ENCODE results near the gene ZNF83. TPM values are rescaled to one million over a fixed set of nuclear protein-coding genes. Genes with fewer than 3 reads are reported as not detected.
"Not testable (repeated sequence)": the region's sequence is repeated elsewhere in the genome, so short reads cannot be mapped to it uniquely, and the experiment has no call there.

ZNF83 gene
- total RNA-seq, 2 experiments from 2014 or later = 58.7 to 60.2 TPM

DNA sequence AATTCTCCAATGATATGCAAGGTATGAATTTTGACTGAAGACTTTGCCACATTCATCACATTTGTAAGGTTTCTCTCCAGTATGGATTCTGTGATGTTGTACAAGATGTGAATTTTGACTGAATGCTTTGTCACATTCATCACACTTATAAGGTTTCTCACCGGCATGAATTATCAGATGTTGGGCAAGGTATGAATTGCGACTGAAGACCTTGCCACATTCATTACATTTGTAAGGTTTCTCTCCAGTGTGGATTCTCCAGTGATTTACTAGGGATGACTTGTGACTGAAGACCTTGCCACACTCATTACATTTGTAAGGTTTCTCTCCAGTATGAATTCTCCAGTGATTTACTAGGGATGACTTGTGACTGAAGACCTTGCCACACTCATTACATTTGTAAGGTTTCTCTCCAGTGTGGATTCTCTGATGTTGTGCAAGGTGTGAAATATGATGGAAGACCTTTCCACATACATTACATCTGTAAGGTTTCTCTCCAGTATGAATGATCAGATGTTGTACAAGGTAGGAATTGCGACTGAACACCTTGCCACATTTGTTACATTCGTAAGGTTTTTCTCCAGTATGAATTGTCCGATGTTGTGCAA lies 24.8 kb downstream of the ZNF83 start:
- no peak overlapping the region for H3K27ac Mint-ChIP-seq
- no peak overlapping the region for H3K4me3 Mint-ChIP-seq
- Histone ChIP-seq H3K27ac (ENCODE audit: low read depth in 1 of 2, low read length in 2 of 2) (no peak overlapping the region), H3K36me3 (ENCODE audit: insufficient read depth, low read length) (peaks cover 52% of the 10 kb centered on the region), H3K9me3 (ENCODE audit: control insufficient read depth in 1 of 2, insufficient read depth in 1 of 2, low read length in 2 of 2) (peaks cover 59 to 72% of the 10 kb centered on the region in 2 experiments), H3K27me3 (ENCODE audit: control insufficient read depth in 1 of 2, insufficient read depth in 2 of 2, low read length in 2 of 2) (no peaks in the 10 kb centered on the region), H3K4me1 (ENCODE audit: insufficient read depth, low read length) (no peaks in the 10 kb centered on the region), H3K4me3 (ENCODE audit: low read length) (no peak overlapping the region)
- TF ChIP-seq, protein P1, sequence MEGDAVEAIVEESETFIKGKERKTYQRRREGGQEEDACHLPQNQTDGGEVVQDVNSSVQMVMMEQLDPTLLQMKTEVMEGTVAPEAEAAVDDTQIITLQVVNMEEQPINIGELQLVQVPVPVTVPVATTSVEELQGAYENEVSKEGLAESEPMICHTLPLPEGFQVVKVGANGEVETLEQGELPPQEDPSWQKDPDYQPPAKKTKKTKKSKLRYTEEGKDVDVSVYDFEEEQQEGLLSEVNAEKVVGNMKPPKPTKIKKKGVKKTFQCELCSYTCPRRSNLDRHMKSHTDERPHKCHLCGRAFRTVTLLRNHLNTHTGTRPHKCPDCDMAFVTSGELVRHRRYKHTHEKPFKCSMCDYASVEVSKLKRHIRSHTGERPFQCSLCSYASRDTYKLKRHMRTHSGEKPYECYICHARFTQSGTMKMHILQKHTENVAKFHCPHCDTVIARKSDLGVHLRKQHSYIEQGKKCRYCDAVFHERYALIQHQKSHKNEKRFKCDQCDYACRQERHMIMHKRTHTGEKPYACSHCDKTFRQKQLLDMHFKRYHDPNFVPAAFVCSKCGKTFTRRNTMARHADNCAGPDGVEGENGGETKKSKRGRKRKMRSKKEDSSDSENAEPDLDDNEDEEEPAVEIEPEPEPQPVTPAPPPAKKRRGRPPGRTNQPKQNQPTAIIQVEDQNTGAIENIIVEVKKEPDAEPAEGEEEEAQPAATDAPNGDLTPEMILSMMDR (IDR thresholded peaks at IDR 0.05) = no peak
- H3K36me3 Mint-ChIP-seq (ENCODE audit: low read depth) = peaks cover 32% of the 10 kb centered on the region
- ChIA-PET CTCF (no interaction called here), POLR2A (no interaction called here)
- intact Hi-C loops (cut with DNase I, micrococcal nuclease) = no loop called here
- no peak for ATAC-seq (ENCODE audit: poor library complexity)
- DNase-seq = no peak
- peaks cover 27% of the 10 kb centered on the region for H3K9me3 Mint-ChIP-seq
- no peaks in the 10 kb centered on the region for H3K27me3 Mint-ChIP-seq
- H3K4me1 Mint-ChIP-seq (ENCODE audit: low read depth) = peaks cover 4% of the 10 kb centered on the region

DNA sequence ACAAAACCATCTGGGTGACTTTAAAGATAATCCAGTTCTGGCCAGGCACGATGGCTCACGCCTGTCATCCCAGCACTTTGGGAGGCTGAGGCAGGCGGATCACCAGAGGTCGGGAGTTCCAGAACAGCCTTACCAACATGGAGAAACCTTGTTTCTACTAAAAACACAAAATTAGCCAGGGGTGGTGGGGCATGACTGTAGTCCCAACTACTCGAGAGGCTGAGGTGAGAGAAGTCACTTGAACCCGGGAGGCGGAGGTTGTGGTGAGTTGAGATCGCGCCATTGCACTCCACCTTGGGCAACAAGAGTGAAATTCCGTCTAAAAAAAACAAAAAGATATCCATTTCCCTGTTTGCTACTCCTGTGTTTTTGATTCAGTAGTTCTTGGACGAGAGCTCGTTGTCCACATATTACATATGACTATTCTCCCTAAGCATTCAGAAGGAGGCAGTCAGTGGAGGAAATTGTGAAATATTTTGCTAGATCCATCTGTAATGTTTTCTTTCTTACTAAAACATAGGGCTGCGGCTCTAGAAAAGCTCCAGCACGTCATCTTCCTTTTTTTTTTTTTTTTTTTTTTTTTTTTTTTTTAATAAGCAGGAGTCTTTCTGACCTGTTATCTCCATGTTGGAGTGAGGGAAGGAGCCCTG lies 34.5 kb downstream of the ZNF83 start:
- TF ChIP-seq, protein P1 (IDR thresholded peaks at IDR 0.05) = no peak
- no peak overlapping the region for H3K27ac Mint-ChIP-seq
- Histone ChIP-seq H3K36me3 (ENCODE audit: insufficient read depth, low read length) (peaks cover 7% of the 10 kb centered on the region), H3K9me3 (ENCODE audit: control insufficient read depth in 1 of 2, insufficient read depth in 1 of 2, low read length in 2 of 2) (peaks cover 30 to 31% of the 10 kb centered on the region in 2 experiments), H3K4me1 (ENCODE audit: insufficient read depth, low read length) (peaks cover 26% of the 10 kb centered on the region), H3K4me3 (ENCODE audit: low read length) (no peak overlapping the region), H3K27me3 (ENCODE audit: control insufficient read depth in 1 of 2, insufficient read depth in 2 of 2, low read length in 2 of 2) (no peaks in the 10 kb centered on the region), H3K27ac (ENCODE audit: low read depth in 1 of 2, low read length in 2 of 2) (no peak overlapping the region)
- CTCF ChIA-PET = interaction anchor here (0.5 kb wide), 1 partner anchor 14 kb away, joined by 3 read pairs; no protein-coding TSS in a partner anchor
- POLR2A ChIA-PET = no interaction called here
- ATAC-seq (ENCODE audit: poor library complexity) = no peak
- H3K4me3 Mint-ChIP-seq = peak overlapping the region; percentile 67
- H3K4me1 Mint-ChIP-seq (ENCODE audit: low read depth) = peaks cover 48% of the 10 kb centered on the region
- intact Hi-C loops (cut with DNase I, micrococcal nuclease) = no loop called here
- no peaks in the 10 kb centered on the region for H3K27me3 Mint-ChIP-seq
- H3K9me3 Mint-ChIP-seq = peaks cover 10% of the 10 kb centered on the region
- no peak for DNase-seq
- peaks cover 63% of the 10 kb centered on the region for H3K36me3 Mint-ChIP-seq (ENCODE audit: low read depth)

DNA sequence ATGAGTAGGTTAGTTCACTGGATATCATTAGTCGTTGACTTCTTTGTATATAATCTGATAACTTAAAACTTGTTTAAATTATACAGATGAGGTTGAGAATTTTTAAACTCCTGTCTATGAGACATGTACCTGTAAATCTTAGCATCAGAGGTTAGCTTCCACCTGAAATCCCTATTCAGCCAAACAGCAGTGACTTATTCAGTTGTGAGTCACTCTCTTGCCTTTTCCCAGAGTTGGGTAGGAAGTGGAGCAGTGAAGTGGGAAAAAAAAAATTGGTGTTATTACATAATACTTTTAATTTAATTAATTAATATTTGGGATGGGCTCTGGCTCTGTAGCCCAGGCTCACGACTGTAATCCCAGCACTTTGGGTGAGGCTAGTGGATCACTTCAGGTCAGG lies 35.2 kb downstream of the ZNF83 start:
- POLR2A ChIA-PET = no interaction called here
- Histone ChIP-seq H3K4me3 (ENCODE audit: low read length) (no peak overlapping the region), H3K4me1 (ENCODE audit: insufficient read depth, low read length) (peaks cover 26% of the 10 kb centered on the region), H3K27me3 (ENCODE audit: control insufficient read depth in 1 of 2, insufficient read depth in 2 of 2, low read length in 2 of 2) (no peaks in the 10 kb centered on the region), H3K36me3 (ENCODE audit: insufficient read depth, low read length) (peaks cover 7% of the 10 kb centered on the region), H3K9me3 (ENCODE audit: control insufficient read depth in 1 of 2, insufficient read depth in 1 of 2, low read length in 2 of 2) (peaks cover 26 to 39% of the 10 kb centered on the region in 2 experiments), H3K27ac (ENCODE audit: low read depth in 1 of 2, low read length in 2 of 2) (no peak overlapping the region)
- Mint-ChIP-seq H3K36me3 (ENCODE audit: low read depth) (peaks cover 59% of the 10 kb centered on the region), H3K4me3 (peak overlapping the region; percentile 54), H3K9me3 (peaks cover 7% of the 10 kb centered on the region), H3K4me1 (ENCODE audit: low read depth) (peaks cover 48% of the 10 kb centered on the region), H3K27ac (peak overlapping the region; percentile 86), H3K27me3 (no peaks in the 10 kb centered on the region)
- ATAC-seq (ENCODE audit: poor library complexity) (no peak), DNase-seq (no peak)
- CTCF ChIA-PET = no interaction called here
- intact Hi-C loops (cut with DNase I, micrococcal nuclease) = no loop called here
- TF ChIP-seq, protein P1 (IDR thresholded peaks at IDR 0.05) = no peak

DNA sequence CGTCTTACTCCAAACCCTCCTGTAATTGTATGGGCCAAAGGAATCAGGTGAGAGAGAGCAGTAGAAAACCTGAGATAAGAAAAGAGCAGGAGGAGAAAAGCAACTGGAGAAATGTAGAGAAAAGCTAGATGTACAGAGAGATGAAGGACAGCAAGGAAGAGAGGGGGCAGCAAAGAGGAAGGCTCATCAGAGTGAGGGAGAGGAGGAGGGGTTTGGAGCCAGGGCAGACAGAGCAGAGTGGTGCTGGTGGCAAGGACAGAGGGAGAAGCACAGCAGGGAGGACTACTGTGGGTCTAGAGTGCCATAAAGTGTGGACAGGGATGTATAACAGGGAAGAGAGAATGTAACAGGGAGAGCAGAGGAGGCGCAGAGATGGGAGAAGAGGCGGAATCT lies 36.2 kb downstream of the ZNF83 start:
- ATAC-seq (ENCODE audit: poor library complexity); H3K27me3 Mint-ChIP-seq; H3K27ac ChIP-seq (ENCODE audit: low read depth in 1 of 2, low read length in 2 of 2); H3K36me3 ChIP-seq (ENCODE audit: insufficient read depth, low read length); H3K27me3 ChIP-seq (ENCODE audit: control insufficient read depth in 1 of 2, insufficient read depth in 2 of 2, low read length in 2 of 2); H3K9me3 Mint-ChIP-seq: not testable (repeated sequence)
- Mint-ChIP-seq H3K27ac (peak overlapping the region; percentile 86), H3K4me3 (peak overlapping the region; percentile 89), H3K4me1 (ENCODE audit: low read depth) (peaks cover 48% of the 10 kb centered on the region), H3K36me3 (ENCODE audit: low read depth) (peaks cover 58% of the 10 kb centered on the region)
- intact Hi-C loops (cut with DNase I, micrococcal nuclease) = loop anchor here (1.0 to 2.0 kb wide), 7 partner anchors 31 to 133 kb away; partner anchors contain the start of genes ZNF701 (in 2 of the 2), ZNF611 (in 1 of the 2), ZNF808 (in 1 of the 2) and ZNF83 (in 1 of the 2)
- Histone ChIP-seq H3K9me3 (ENCODE audit: control insufficient read depth in 1 of 2, insufficient read depth in 1 of 2, low read length in 2 of 2) (peaks cover 20 to 37% of the 10 kb centered on the region in 2 experiments), H3K4me1 (ENCODE audit: insufficient read depth, low read length) (peaks cover 26% of the 10 kb centered on the region), H3K4me3 (ENCODE audit: low read length) (peak overlapping the region; percentile 94)
- CTCF ChIA-PET = interaction anchor here (1.2 kb wide), 1 partner anchor 75 kb away, joined by 3 read pairs; the partner anchor contains the start of gene ZNF808
- POLR2A ChIA-PET = interaction anchor here (1.1 kb wide), 1 partner anchor 133 kb away, joined by 3 read pairs; the partner anchor contains the start of gene ZNF611
- DNase-seq = peak in 3 of 14 experiments; percentile 6 to 12 (median 11)
